HAP-1 (cell line): ENCODE data around the gene HEMK1.

Source experiments
- DNase-seq, 2 experiments: peaks; one replicate each; pipeline ENCODE4 v3.0.0-alpha.2; 2016 to 2020; ENCODE audit warnings: low spot score in 2 of 2
- H3K27me3 ChIP-seq: fragments of 250-450 bp; sonication (Bioruptor Pico); 2 replicates; pipeline ENCODE4 v1.5.1; 2020; ENCODE audit warnings: low read depth, mild to moderate bottlenecking, moderate library complexity
- H3K36me3 ChIP-seq: fragments of 250-450 bp; sonication (Bioruptor Pico); replicated peaks from 2 replicates; pipeline ENCODE4 v1.5.1; 2020; ENCODE audit warnings: mild to moderate bottlenecking
- H3K4me1 ChIP-seq: fragments of 250-450 bp; sonication (Bioruptor Pico); 2 replicates; pipeline ENCODE4 v1.5.1; 2020; ENCODE audit warnings: mild to moderate bottlenecking
- H3K4me3 ChIP-seq: fragments of 250-450 bp; sonication (Bioruptor Pico); 2 replicates; pipeline ENCODE4 v1.5.1; 2020; ENCODE audit warnings: mild to moderate bottlenecking, moderate library complexity
- H3K9me3 ChIP-seq: fragments of 250-450 bp; sonication (Bioruptor Pico); 2 replicates; pipeline ENCODE4 v1.5.1; 2020; ENCODE audit warnings: mild to moderate bottlenecking, moderate library complexity
- in situ Hi-C: fragments of 300-500 bp; cut with MboI; formaldehyde crosslinking; loops from 3 replicates; pipeline ENCODE4 v1.14.3; 2020; ENCODE audit warnings: low sequenced_read_pairs, inconsistent platforms, mixed read lengths

The HEMK1 gene

GRCh38 chr3:50554553-50554952, 14.8 kb upstream of the HEMK1 start:
- peaks cover 3% of the 10 kb centered on the region; the same call in 1 of the 2 replicates for H3K4me1 ChIP-seq
- no peaks in the 10 kb centered on the region for H3K36me3 ChIP-seq
- H3K9me3 ChIP-seq: no peaks in the 10 kb centered on the region
- DNase-seq: no peak
- H3K27me3 ChIP-seq: peaks cover 24% of the 10 kb centered on the region
- in situ Hi-C loops: no loop called here
- H3K4me3 ChIP-seq: no peak overlapping the region

GRCh38 chr3:50557106-50557505, 12.2 kb upstream of the HEMK1 start:
- Histone ChIP-seq H3K36me3 (no peaks in the 10 kb centered on the region), H3K27me3 (peaks cover 24% of the 10 kb centered on the region), H3K4me3 (no peak overlapping the region), H3K4me1 (no peaks in the 10 kb centered on the region), H3K9me3 (no peaks in the 10 kb centered on the region)
- in situ Hi-C loops: no loop called here
- DNase-seq: no peak

- H3K4me3 ChIP-seq: no peak overlapping the region
- DNase-seq: no peak
- no peaks in the 10 kb centered on the region for H3K36me3 ChIP-seq
- no peaks in the 10 kb centered on the region for H3K9me3 ChIP-seq
- peaks cover 24% of the 10 kb centered on the region for H3K27me3 ChIP-seq
- in situ Hi-C loops: no loop called here
- H3K4me1 ChIP-seq: no peaks in the 10 kb centered on the region
These were observed 11.4 kb upstream of the HEMK1 start for GRCh38 chr3:50557915-50558314.

GRCh38 chr3:50559702-50560101, 9.6 kb upstream of the HEMK1 start:
- Histone ChIP-seq H3K4me3 (no peak overlapping the region), H3K27me3 (peaks cover 24% of the 10 kb centered on the region), H3K4me1 (no peaks in the 10 kb centered on the region), H3K9me3 (no peaks in the 10 kb centered on the region), H3K36me3 (no peaks in the 10 kb centered on the region)
- in situ Hi-C loops: no loop called here
- DNase-seq: no peak

- in situ Hi-C loops: no loop called here
- H3K9me3 ChIP-seq: no peaks in the 10 kb centered on the region
- peaks cover 10% of the 10 kb centered on the region for H3K27me3 ChIP-seq
- no peaks in the 10 kb centered on the region for H3K4me1 ChIP-seq
- H3K36me3 ChIP-seq: no peaks in the 10 kb centered on the region
- no peak for DNase-seq
- H3K4me3 ChIP-seq: no peak overlapping the region
These were observed 6.5 kb upstream of the HEMK1 start for GRCh38 chr3:50562861-50563260.

GRCh38 chr3:50563867-50564266, 5.5 kb upstream of the HEMK1 start:
- Histone ChIP-seq H3K27me3 (0 out of 2 replicates have a peak, but pooled peaks cover 2% of the 10 kb centered on the region), H3K9me3 (no peaks in the 10 kb centered on the region), H3K4me1 (no peaks in the 10 kb centered on the region), H3K4me3 (no peak overlapping the region), H3K36me3 (no peaks in the 10 kb centered on the region)
- in situ Hi-C loops: no loop called here
- no peak for DNase-seq

GRCh38 chr3:50564321-50564720, 5.0 kb upstream of the HEMK1 start:
- H3K27me3 ChIP-seq: no peaks in the 10 kb centered on the region
- H3K4me3 ChIP-seq: no peak overlapping the region
- H3K36me3 ChIP-seq: no peaks in the 10 kb centered on the region
- no peak for DNase-seq
- in situ Hi-C loops: no loop called here
- no peaks in the 10 kb centered on the region for H3K9me3 ChIP-seq
- no peaks in the 10 kb centered on the region for H3K4me1 ChIP-seq

- Histone ChIP-seq H3K4me3 (no peak overlapping the region), H3K9me3 (no peaks in the 10 kb centered on the region), H3K4me1 (no peaks in the 10 kb centered on the region), H3K36me3 (no peaks in the 10 kb centered on the region; the same call in 1 of the 2 replicates), H3K27me3 (no peaks in the 10 kb centered on the region)
- DNase-seq: no peak
- in situ Hi-C loops: no loop called here
These were observed 2.3 kb upstream of the HEMK1 start for GRCh38 chr3:50567011-50567385.

GRCh38 chr3:50567386-50568167, 1.7 kb upstream of the HEMK1 start, which contains the start of gene C3orf18:
Gene C3orf18 (minus strand): TSS chr3:50567747. CDS start chr3:50565699, 2,048 bp downstream.
- no peaks in the 10 kb centered on the region for H3K27me3 ChIP-seq
- no peaks in the 10 kb centered on the region for H3K4me1 ChIP-seq
- H3K9me3 ChIP-seq: no peaks in the 10 kb centered on the region
- H3K36me3 ChIP-seq: peaks cover 3% of the 10 kb centered on the region
- in situ Hi-C loops: no loop called here
- peak in 1 of 2 experiments; percentile 24 for DNase-seq
- no peak within 1 kb of the TSS; the same call in 1 of the 2 replicates for H3K4me3 ChIP-seq

GRCh38 chr3:50570508-50571279, 1.4 kb downstream of the HEMK1 start:
- Histone ChIP-seq H3K27me3 (no peaks in the 10 kb centered on the region), H3K4me3 (peak overlapping the region; percentile 69)
- in situ Hi-C loops: no loop called here

GRCh38 chr3:50571486-50571885, 2.2 kb downstream of the HEMK1 start:
- H3K4me3 ChIP-seq: no peak overlapping the region
- H3K36me3 ChIP-seq: peaks cover 6% of the 10 kb centered on the region
- no peak for DNase-seq
- no peaks in the 10 kb centered on the region for H3K4me1 ChIP-seq
- no peaks in the 10 kb centered on the region for H3K9me3 ChIP-seq
- H3K27me3 ChIP-seq: no peaks in the 10 kb centered on the region
- in situ Hi-C loops: no loop called here

More at GRCh38 chr3:50570508-50571279, 1.4 kb downstream of the HEMK1 start:
- no peaks in the 10 kb centered on the region for H3K9me3 ChIP-seq
- no peak for DNase-seq
- H3K36me3 ChIP-seq: peaks cover 3% of the 10 kb centered on the region
- H3K4me1 ChIP-seq: no peaks in the 10 kb centered on the region

GRCh38 chr3:50572158-50572557, 2.8 kb downstream of the HEMK1 start:
- no peak overlapping the region for H3K4me3 ChIP-seq
- H3K36me3 ChIP-seq: peaks cover 10% of the 10 kb centered on the region
- peak; percentile 51 to 72 for DNase-seq
- H3K27me3 ChIP-seq: no peaks in the 10 kb centered on the region
- no peaks in the 10 kb centered on the region for H3K9me3 ChIP-seq
- in situ Hi-C loops: no loop called here
- H3K4me1 ChIP-seq: no peaks in the 10 kb centered on the region

- Histone ChIP-seq H3K27me3 (no peaks in the 10 kb centered on the region), H3K4me3 (no peak overlapping the region), H3K36me3 (peaks cover 13% of the 10 kb centered on the region), H3K9me3 (no peaks in the 10 kb centered on the region), H3K4me1 (no peaks in the 10 kb centered on the region)
- DNase-seq: no peak
- in situ Hi-C loops: no loop called here
These were observed 3.6 kb downstream of the HEMK1 start for GRCh38 chr3:50572801-50573371.
